ENCODE data around the gene SLC35F1.
"Not testable (repeated sequence)": the region's sequence is repeated elsewhere in the genome, so short reads cannot be mapped to it uniquely, and the experiment has no call there.

SLC35F1 gene

DNA sequence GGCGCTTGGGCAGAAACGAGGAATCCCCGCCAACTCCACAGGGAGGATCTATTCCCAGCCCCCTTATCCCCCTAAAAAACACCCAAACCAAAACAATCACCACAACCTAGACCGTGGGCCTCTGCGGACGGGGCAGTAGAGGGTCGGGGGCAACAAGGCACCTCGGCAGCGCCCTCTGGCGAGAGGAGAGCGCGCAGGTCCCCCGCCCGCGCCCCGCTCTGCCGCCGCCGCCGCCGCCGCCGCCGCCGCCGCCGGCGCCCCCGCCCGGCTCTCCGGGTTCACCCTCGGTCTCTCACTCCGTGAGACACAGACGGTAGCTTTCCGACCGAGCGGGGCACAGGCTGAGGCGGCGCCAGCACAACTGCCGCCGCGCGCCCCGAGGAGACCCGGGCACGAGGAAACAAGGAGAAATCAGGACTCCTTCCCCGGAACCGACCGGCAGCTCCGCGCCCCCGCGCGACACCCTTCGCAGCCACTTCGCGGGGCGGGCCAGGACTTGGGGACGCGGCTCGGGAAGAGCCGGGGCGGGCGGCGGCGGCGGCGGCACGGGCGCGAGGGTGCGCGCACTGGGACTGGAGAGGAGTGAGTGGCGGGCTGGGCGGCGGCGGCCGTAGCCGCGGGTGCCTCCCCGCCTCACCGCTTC lies at the start of gene SLC35F1:
Gene SLC35F1 (plus strand): TSS at position 307 of the 643 bp plus-strand sequence.
- Histone ChIP-seq H3K9ac (ENCODE audit: low read depth, low read length) (peak within 1 kb of the TSS; percentile 72), H3K4me1 (ENCODE audit: insufficient read depth, low read length) (no peaks in the 10 kb centered on the region), H3K9me3 (ENCODE audit: control insufficient read depth, insufficient read depth, low read length) (no peaks in the 10 kb centered on the region), H3K36me3 (ENCODE audit: insufficient read depth, low read length) (no peaks in the 10 kb centered on the region)

DNA sequence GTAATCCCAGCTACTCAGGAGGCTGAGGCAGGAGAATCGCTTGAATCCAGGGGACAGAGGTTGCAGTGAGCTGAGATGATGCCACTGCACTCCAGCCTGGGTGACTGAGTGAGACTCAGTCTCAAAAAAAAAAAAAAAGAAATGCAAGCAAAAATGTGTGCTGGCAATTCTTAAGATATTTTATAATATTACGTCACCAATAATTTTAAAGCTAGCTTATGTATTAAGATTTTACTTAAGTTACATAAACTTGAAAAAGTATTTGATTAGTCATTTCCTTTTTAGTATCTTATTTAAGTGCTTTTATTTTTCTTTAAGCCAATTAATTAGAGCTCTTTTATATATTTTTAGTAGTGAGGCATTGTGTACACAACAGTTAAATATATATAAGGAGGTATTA lies 48.5 kb upstream of the SLC35F1 start:
- H3K9me3 ChIP-seq (ENCODE audit: control insufficient read depth, insufficient read depth, low read length); H3K9ac ChIP-seq (ENCODE audit: low read depth, low read length); H3K4me1 ChIP-seq (ENCODE audit: insufficient read depth, low read length); H3K36me3 ChIP-seq (ENCODE audit: insufficient read depth, low read length): not testable (repeated sequence)

DNA sequence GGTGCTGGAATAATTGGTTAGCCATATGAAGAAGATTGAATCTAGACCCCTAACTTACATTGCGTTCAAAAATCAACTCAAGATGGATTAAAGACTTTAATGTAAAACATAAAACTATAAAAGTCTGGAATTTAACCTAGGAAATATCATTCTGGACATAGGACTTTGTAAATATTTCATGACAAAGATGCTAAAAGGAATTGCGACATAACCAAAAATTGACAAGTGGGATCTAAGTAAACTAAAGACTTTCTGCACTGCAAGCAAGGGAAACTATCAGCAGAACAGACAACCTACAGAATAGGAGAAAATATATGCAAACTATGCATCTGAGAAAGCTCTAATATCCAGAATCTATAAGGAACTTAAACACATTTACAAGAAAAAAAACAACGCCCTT lies 45.5 kb upstream of the SLC35F1 start:
- Histone ChIP-seq H3K4me1 (ENCODE audit: insufficient read depth, low read length) (no peaks in the 10 kb centered on the region; the same call in 1 of the 2 replicates), H3K9me3 (ENCODE audit: control insufficient read depth, insufficient read depth, low read length) (peaks cover 11% of the 10 kb centered on the region), H3K36me3 (ENCODE audit: insufficient read depth, low read length) (no peaks in the 10 kb centered on the region), H3K9ac (ENCODE audit: low read depth, low read length) (no peak overlapping the region)

DNA sequence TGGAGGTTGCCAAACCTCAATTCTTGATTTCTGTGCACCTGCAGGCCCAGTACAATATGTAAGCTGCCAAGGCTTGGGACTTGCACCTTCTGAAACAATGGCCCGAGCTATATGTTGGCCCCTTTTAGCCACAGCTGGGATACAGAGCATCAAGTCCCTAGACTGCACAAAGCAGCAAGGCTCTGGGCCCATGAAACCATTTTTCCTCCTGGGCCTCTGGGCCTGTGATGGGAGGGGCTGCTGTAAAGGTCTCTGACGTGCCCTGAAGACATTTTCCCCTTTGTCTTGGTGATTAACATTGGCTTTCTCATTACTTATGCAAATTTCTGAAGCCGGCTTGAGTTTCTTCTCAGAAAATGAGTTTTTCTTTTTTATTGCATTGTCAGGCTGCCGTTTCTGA lies 40.5 kb upstream of the SLC35F1 start:
- Histone ChIP-seq H3K9me3 (ENCODE audit: control insufficient read depth, insufficient read depth, low read length) (peaks cover 16% of the 10 kb centered on the region), H3K9ac (ENCODE audit: low read depth, low read length) (no peak overlapping the region)

DNA sequence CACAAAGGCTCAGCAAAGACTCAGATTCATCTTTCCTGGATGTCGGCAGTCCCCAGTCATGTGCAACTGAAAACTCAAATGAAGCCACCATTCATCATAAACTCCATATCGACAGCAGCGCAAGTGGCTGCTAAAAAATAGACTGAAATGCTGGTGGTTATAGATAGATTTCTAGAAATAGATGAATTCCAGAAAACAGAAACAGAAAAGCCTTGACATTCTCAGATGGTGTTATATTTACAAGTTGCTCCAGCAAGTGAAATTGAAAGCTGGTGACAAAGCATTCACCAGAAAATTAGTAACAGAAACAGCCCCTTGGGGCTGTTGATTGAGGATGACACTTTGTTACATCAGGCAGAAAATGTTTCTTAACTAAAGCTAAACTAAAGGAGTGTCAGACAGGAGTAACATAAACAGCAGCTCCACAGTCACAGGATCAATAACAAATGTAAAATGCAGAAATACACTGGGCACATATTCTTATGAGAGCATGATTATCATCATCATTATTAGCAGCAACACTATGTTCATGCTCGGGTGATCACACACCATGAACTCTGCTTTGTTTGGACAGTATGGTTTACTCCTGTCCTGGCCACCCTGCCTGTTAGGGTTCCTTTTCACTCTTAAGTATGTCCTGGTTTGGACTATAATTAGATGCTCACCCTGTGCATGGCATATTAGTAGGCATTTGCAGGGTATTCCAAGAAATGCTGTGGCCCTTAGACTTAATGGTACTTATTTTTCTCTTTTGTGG lies 36.4 kb upstream of the SLC35F1 start:
- H3K9ac ChIP-seq (ENCODE audit: low read depth, low read length), result no peak overlapping the region
- no peaks in the 10 kb centered on the region for H3K4me1 ChIP-seq (ENCODE audit: insufficient read depth, low read length)
- H3K36me3 ChIP-seq (ENCODE audit: insufficient read depth, low read length), result no peaks in the 10 kb centered on the region
- peaks cover 10% of the 10 kb centered on the region for H3K9me3 ChIP-seq (ENCODE audit: control insufficient read depth, insufficient read depth, low read length)

More for the DNA sequence above, 40.5 kb upstream of the SLC35F1 start:
- Histone ChIP-seq H3K36me3 (ENCODE audit: insufficient read depth, low read length) (no peaks in the 10 kb centered on the region), H3K4me1 (ENCODE audit: insufficient read depth, low read length) (no peaks in the 10 kb centered on the region)

DNA sequence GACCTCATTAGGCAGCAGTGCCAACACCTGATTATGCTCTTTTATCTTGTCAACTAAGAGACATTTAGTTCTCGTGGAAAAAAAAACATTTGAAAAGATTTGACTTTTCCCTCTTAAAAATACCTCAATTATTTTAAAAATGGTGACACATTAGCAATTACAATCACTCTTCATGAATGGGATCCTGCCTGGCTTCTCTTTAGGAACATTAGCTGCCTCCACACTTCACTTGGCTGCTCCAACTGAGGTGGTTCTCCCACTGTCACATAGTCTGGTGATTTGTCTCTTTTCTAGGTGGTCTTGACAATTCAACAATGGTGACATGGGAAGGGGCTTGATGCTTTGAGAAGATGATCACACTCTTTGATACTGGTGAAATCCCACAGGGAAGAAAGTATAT lies 26.2 kb upstream of the SLC35F1 start:
- no peak overlapping the region for H3K9ac ChIP-seq (ENCODE audit: low read depth, low read length)
- peaks cover 8% of the 10 kb centered on the region; the same call in 1 of the 2 replicates for H3K4me1 ChIP-seq (ENCODE audit: insufficient read depth, low read length)
- no peaks in the 10 kb centered on the region for H3K9me3 ChIP-seq (ENCODE audit: control insufficient read depth, insufficient read depth, low read length)
- no peaks in the 10 kb centered on the region for H3K36me3 ChIP-seq (ENCODE audit: insufficient read depth, low read length)

DNA sequence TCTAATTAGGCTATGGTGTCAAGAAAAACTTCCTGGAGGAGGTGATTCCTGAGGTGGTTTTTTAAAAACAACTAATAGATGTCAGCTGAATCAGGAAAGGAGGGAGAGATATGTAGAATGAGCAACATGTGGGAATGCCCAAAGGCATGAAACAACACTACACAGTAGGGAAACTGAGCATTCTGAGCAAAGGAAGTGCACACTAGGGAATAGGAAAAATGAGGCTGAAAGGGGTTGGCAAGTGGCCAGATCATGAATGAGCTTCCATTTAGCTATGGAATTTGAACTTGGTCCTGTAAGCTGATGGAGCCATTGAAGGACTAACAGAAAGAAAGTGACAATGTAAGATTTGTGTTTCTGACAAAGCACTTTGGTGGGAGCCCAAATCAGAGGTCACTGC lies 16.9 kb upstream of the SLC35F1 start:
- no peak overlapping the region for H3K9ac ChIP-seq (ENCODE audit: low read depth, low read length)
- no peaks in the 10 kb centered on the region for H3K4me1 ChIP-seq (ENCODE audit: insufficient read depth, low read length)
- no peaks in the 10 kb centered on the region for H3K9me3 ChIP-seq (ENCODE audit: control insufficient read depth, insufficient read depth, low read length)
- H3K36me3 ChIP-seq (ENCODE audit: insufficient read depth, low read length), result no peaks in the 10 kb centered on the region

DNA sequence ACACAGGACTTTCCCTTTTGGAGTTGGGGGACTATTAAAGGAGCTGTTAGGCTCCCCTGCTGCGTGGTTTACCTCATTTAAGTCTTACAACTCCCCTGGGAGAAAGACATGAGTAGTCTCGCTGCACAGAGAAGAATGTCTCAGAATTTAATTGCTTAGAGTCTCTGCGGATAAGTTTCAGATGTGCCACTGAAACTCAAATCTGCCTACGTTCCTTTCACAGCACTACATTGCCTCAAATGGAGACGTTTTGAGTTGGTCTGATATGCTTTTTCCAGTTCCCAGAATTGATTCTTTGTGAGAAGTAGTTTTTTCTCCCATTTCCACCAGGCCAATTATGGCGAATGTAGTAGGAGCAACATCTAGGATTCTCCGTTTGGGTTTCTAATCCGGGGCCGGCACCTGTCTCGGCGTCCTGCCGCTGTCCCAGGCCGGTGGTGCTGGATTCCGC lies 532 bp upstream of the SLC35F1 start:
- H3K9me3 ChIP-seq (ENCODE audit: control insufficient read depth, insufficient read depth, low read length), result no peaks in the 10 kb centered on the region
- H3K9ac ChIP-seq (ENCODE audit: low read depth, low read length), result peak overlapping the region; percentile 72; the same call in 1 of the 2 replicates
- no peaks in the 10 kb centered on the region for H3K4me1 ChIP-seq (ENCODE audit: insufficient read depth, low read length)
- no peaks in the 10 kb centered on the region for H3K36me3 ChIP-seq (ENCODE audit: insufficient read depth, low read length)

DNA sequence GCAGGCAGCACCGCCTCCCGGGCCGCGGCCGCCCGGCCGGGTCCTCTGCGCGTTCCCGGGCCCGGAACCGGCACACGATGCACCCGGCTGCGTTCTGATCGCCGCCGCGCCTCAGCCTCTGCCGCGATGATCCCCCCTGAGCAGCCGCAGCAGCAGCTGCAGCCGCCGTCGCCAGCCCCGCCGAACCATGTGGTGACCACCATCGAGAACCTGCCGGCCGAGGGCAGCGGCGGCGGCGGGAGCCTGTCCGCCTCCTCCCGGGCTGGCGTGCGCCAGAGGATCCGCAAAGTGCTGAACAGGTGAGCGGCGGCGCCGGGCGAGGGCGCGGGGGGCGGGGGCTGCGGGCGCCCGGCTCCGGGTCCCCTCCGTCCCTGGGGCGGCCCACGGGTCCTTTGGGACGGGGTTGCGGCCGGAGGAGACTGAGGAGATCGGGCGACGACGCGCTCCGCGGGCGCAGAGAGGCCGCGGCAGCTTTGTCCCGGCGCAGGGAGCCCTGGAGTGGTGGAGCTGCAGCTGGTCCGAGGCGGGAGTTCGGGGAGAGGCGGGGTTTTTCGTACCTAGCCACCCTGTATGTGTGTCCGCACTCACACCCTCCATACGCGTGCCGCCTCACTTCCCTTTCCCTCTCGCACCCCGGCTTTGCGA lies 659 bp downstream of the SLC35F1 start:
- H3K9me3 ChIP-seq (ENCODE audit: control insufficient read depth, insufficient read depth, low read length), result no peaks in the 10 kb centered on the region
- H3K9ac ChIP-seq (ENCODE audit: low read depth, low read length), result peak overlapping the region; percentile 72
- H3K36me3 ChIP-seq (ENCODE audit: insufficient read depth, low read length), result no peaks in the 10 kb centered on the region
- H3K4me1 ChIP-seq (ENCODE audit: insufficient read depth, low read length), result no peaks in the 10 kb centered on the region

DNA sequence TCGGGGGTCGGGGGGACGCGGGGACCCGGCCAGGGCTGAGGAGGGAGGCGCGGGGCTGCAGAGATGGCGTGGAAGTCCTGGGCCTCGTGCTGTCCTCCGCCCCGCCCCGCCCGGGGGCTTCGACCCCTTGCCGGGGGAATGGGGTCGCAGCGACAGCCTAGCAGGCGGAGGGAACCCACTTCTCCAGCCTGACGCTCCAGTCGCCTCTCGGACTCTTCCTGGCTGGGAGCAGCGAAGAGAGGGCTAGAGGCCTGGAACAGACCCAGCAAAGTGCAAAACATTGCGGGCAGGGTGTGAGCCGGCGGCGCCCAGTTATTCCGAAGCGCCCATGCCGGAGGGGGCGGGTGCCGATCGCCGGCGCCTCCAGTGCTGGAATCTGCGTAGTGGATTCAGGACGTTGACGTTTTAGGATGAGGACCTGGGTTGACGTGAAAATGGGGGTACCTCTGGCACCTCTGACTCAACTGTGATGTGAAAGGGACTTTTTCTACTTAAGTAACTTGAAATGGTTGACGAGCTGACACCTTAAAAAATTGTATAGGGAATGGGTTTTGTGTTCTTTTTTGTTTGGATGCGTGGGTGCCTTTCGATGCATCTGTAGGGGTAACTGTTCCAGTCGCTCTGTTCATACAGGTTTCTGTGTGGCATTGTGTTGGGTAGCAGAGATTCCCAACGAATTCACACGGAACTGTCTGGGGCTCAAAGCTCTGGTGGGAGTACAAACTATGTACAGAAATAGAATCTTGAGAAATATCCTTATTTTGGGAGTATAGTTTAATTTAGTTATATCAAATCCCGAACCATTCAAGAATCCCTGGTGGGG lies 1.4 kb downstream of the SLC35F1 start:
- H3K9ac ChIP-seq (ENCODE audit: low read depth, low read length), result peak overlapping the region; percentile 72
- H3K4me1 ChIP-seq (ENCODE audit: insufficient read depth, low read length), result no peaks in the 10 kb centered on the region
- no peaks in the 10 kb centered on the region for H3K36me3 ChIP-seq (ENCODE audit: insufficient read depth, low read length)
- H3K9me3 ChIP-seq (ENCODE audit: control insufficient read depth, insufficient read depth, low read length), result no peaks in the 10 kb centered on the region

DNA sequence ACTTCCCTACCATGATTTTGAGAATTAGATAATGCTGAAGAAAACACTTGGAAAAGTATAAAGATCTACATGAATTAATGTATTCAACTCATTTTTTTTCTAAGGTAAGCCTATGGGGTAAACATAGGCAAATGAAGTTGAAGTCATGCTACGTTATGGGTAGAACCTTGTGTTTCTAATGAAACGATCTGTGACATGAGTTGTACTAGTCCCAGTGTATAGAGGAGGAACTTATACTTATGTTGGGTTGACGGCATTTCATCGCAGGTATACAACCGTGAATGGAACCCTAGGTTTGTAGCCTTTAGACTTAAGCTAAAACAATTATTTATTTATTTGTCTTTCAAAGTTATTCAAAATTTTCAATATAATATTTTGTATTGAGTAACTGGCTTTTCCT lies 2.6 kb downstream of the SLC35F1 start:
- H3K36me3 ChIP-seq (ENCODE audit: insufficient read depth, low read length), result no peaks in the 10 kb centered on the region
- H3K4me1 ChIP-seq (ENCODE audit: insufficient read depth, low read length), result no peaks in the 10 kb centered on the region
- H3K9ac ChIP-seq (ENCODE audit: low read depth, low read length), result no peak overlapping the region
- H3K9me3 ChIP-seq (ENCODE audit: control insufficient read depth, insufficient read depth, low read length), result no peaks in the 10 kb centered on the region

DNA sequence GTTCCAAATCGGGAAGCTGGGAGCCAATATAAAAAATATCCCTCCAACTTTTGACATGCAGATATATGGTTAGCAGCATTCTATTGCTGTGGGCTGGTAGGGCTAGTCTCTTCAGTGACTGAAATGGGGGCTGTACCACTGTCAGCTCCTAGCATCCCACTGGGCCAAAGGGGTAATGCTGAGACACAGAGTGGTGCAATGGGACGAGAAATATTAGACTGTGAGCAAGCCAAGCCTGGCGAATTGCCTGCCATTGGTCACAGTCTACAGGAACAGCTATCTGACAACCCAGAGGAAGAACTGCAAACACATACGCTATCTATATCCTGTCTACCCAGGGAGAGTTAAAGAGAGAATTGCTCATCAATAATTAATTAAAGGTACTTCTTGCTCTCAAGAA lies 3.5 kb downstream of the SLC35F1 start:
- H3K4me1 ChIP-seq (ENCODE audit: insufficient read depth, low read length), result no peaks in the 10 kb centered on the region
- H3K9ac ChIP-seq (ENCODE audit: low read depth, low read length), result no peak overlapping the region
- no peaks in the 10 kb centered on the region for H3K9me3 ChIP-seq (ENCODE audit: control insufficient read depth, insufficient read depth, low read length)
- no peaks in the 10 kb centered on the region for H3K36me3 ChIP-seq (ENCODE audit: insufficient read depth, low read length)

DNA sequence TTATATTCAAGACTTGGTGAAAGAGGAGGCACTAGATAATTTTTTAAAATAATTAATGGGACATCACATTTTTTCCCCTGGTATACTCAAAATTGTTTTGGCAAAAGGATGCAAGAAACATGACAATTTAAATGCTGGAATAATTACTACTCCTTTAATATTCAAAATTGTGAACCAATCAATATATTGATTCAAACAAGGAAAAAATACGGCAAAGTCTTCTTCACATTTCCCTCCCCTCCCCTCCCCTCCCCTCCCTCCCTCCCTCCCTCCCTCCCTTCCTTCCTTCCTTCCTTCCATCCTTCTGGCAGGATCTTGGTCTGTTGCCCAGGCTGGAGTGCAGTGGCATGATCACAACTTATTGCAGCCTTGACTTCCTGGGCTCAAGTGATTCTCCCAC lies 4.1 kb downstream of the SLC35F1 start:
- H3K36me3 ChIP-seq (ENCODE audit: insufficient read depth, low read length), result no peaks in the 10 kb centered on the region
- no peaks in the 10 kb centered on the region for H3K9me3 ChIP-seq (ENCODE audit: control insufficient read depth, insufficient read depth, low read length)
- no peak overlapping the region for H3K9ac ChIP-seq (ENCODE audit: low read depth, low read length)
- H3K4me1 ChIP-seq (ENCODE audit: insufficient read depth, low read length), result no peaks in the 10 kb centered on the region

DNA sequence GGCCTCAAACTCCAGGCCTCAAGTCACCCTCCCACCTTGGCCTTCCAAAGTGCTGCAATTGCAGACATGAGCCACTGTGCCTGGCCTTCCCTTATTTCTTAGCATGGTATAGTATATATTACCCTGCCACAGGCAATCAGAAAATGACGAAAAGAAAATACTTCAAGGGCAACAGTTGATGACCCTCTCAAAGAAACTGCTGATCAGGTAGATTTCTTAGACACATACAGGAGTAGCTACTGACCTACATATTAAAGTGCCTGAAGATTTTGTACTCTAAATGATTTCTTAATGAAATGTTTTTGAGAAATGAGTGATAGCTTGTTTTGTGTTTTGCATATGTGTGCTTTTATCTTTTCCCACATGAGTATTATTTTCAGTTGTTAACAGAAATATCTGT lies 4.6 kb downstream of the SLC35F1 start:
- H3K9ac ChIP-seq (ENCODE audit: low read depth, low read length), result no peak overlapping the region
- H3K4me1 ChIP-seq (ENCODE audit: insufficient read depth, low read length), result no peaks in the 10 kb centered on the region
- H3K9me3 ChIP-seq (ENCODE audit: control insufficient read depth, insufficient read depth, low read length), result no peaks in the 10 kb centered on the region
- H3K36me3 ChIP-seq (ENCODE audit: insufficient read depth, low read length), result no peaks in the 10 kb centered on the region

Data from ES-I3 (cell line).